H1 (cell line): ENCODE measurements around the gene TMEM92. TPM values are rescaled to one million over a fixed set of nuclear protein-coding genes. Genes with fewer than 3 reads are reported as not detected.

Source experiments
- CTCF ChIA-PET: fragments of 300-600 bp; sonication (Branson Sonifier 250); formaldehyde crosslinking; loops from one replicate; lab custom pipeline; 2021; ENCODE audit not compliant: partially characterized antibody; lab: Charles Lee
- POLR2A ChIA-PET: fragments of 300-600 bp; sonication (Branson Sonifier 250); formaldehyde crosslinking; loops from one replicate; lab custom pipeline; 2021; ENCODE audit warnings: inconsistent platforms; ENCODE audit not compliant: partially characterized antibody; lab: Charles Lee
- DNase-seq, 2 experiments: peaks; one replicate each; pipeline versions ENCODE4 v3.0.0 to v3.0.0-alpha.2; 2010 to 2022; ENCODE audit warnings: low spot score in 2 of 2, low read depth in 1 of 2, mixed read lengths in 1 of 2
- FAIRE-seq: peaks from 2 replicates; lab custom pipeline; 2011; peaks lifted over from hg19 to GRCh38; lab: Jason Lieb, UNC
- H2AFZ ChIP-seq: 2 replicates; pipeline ENCODE4 v1.8.1; 2012; ENCODE audit warnings: low read length, inconsistent platforms
- H2AK5ac ChIP-seq: 2 replicates; pipeline ENCODE4 v1.6.1; 2013; ENCODE audit warnings: low read depth, low read length
- H2BK120ac ChIP-seq: replicated peaks from 2 replicates; pipeline ENCODE3; 2013; ENCODE audit warnings: low read depth, low read length, inconsistent platforms
- H2BK12ac ChIP-seq: 2 replicates; pipeline ENCODE4 v1.6.1; 2013; ENCODE audit warnings: low read depth, low read length
- H2BK15ac ChIP-seq: 2 replicates; pipeline ENCODE4 v1.6.1; 2013; ENCODE audit warnings: low read length
- H2BK20ac ChIP-seq: 2 replicates; pipeline ENCODE4 v1.6.1; 2013; ENCODE audit warnings: low read length
- H2BK5ac ChIP-seq: 2 replicates; pipeline ENCODE4 v1.6.1; 2013; ENCODE audit warnings: low read depth, low read length
- H3K14ac ChIP-seq: 2 replicates; pipeline ENCODE4 v1.6.1; 2013; ENCODE audit warnings: inconsistent platforms; ENCODE audit not compliant: insufficient read length
- H3K18ac ChIP-seq: 2 replicates; pipeline ENCODE4 v1.6.1; 2013; ENCODE audit warnings: low read length; ENCODE audit errors: extremely low read depth
- H3K23ac ChIP-seq: 2 replicates; pipeline ENCODE4 v1.6.1; 2013; ENCODE audit warnings: inconsistent platforms; ENCODE audit not compliant: insufficient read length
- H3K23me2 ChIP-seq: 2 replicates; pipeline ENCODE4 v1.6.1; 2013; ENCODE audit warnings: low read depth, low read length
- H3K27ac ChIP-seq: 2 replicates; pipeline ENCODE4 v1.6.1; 2011; ENCODE audit warnings: low read depth, low read length, inconsistent platforms
- H3K27me3 ChIP-seq, 4 experiments: replicated peaks in 1 of 4; 1 replicate in 1 of 4; 2 replicates in 3 of 4; pipeline versions ENCODE4 v1.6.1 to v1.8.1; 2011 to 2013; ENCODE audit warnings: low read length in 3 of 4, mild to moderate bottlenecking in 3 of 4, inconsistent platforms in 2 of 4, mixed read lengths in 2 of 4, moderate library complexity in 1 of 4; ENCODE audit not compliant: control insufficient read depth in 3 of 4, insufficient read depth in 3 of 4; ENCODE audit errors: extremely low read depth in 1 of 4
- H3K36me3 ChIP-seq, 4 experiments: 2 replicates each; pipeline versions ENCODE4 v1.6.1 to v1.8.1; 2011 to 2013; ENCODE audit warnings: mild to moderate bottlenecking in 4 of 4, low read length in 3 of 4, moderate library complexity in 2 of 4, control low read depth in 1 of 4, inconsistent platforms in 1 of 4; ENCODE audit not compliant: insufficient read depth in 4 of 4, control insufficient read depth in 2 of 4
- H3K4ac ChIP-seq: replicated peaks from 2 replicates; pipeline ENCODE3; 2013; ENCODE audit warnings: low read length, low read depth, mixed read lengths, inconsistent platforms; ENCODE audit not compliant: insufficient read length
- H3K4me1 ChIP-seq, 4 experiments: replicated peaks in 1 of 4; 1 replicate in 1 of 4; 2 replicates in 3 of 4; pipeline versions ENCODE4 v1.6.1 to v1.8.1; 2011 to 2013; ENCODE audit warnings: low read length in 3 of 4, inconsistent platforms in 2 of 4, mixed read lengths in 1 of 4; ENCODE audit not compliant: insufficient read depth in 4 of 4, control insufficient read depth in 3 of 4
- H3K4me2 ChIP-seq, 2 experiments: 2 replicates each; pipeline versions ENCODE4 v1.6.1 to v1.8.1; 2011 to 2013; ENCODE audit warnings: low read depth in 2 of 2, low read length in 2 of 2, control low read depth in 1 of 2, inconsistent platforms in 1 of 2, mild to moderate bottlenecking in 1 of 2; ENCODE audit not compliant: insufficient read depth in 1 of 2
- H3K4me3 ChIP-seq, 4 experiments: fragments of 200-600, 300-600 bp in 1 of 4; sonication (generic), shearing (Covaris generic), sonication (Bioruptor Twin) in 1 of 4; 2 replicates each; pipeline versions ENCODE4 v1.5.1 to v1.8.1; 2011 to 2016; ENCODE audit warnings: low read length in 4 of 4, low read depth in 3 of 4, control low read depth in 2 of 4, inconsistent platforms in 2 of 4, mild to moderate bottlenecking in 2 of 4, mixed read lengths in 1 of 4, moderate library complexity in 1 of 4; ENCODE audit not compliant: insufficient read depth in 2 of 4; ENCODE audit errors: extremely low read depth in 1 of 4
- H3K56ac ChIP-seq: replicated peaks from 2 replicates; pipeline ENCODE3; 2013; ENCODE audit warnings: low read depth, mild to moderate bottlenecking, mixed read lengths, low read length, inconsistent platforms; ENCODE audit not compliant: insufficient read length
- H3K79me1 ChIP-seq: 2 replicates; pipeline ENCODE4 v1.6.1; 2013; ENCODE audit warnings: low read depth, low read length, control low read depth
- H3K79me2 ChIP-seq, 2 experiments: 2 replicates each; pipeline versions ENCODE4 v1.6.1 to v1.8.1; 2012 to 2013; ENCODE audit warnings: low read length in 2 of 2, mild to moderate bottlenecking in 2 of 2, inconsistent platforms in 1 of 2; ENCODE audit not compliant: insufficient read depth in 2 of 2, control insufficient read depth in 1 of 2
- H3K9ac ChIP-seq, 4 experiments: replicated peaks in 1 of 4; 1 replicate in 1 of 4; 2 replicates in 3 of 4; pipeline versions ENCODE4 v1.6.1 to v1.8.1; 2011 to 2013; ENCODE audit warnings: low read depth in 3 of 4, low read length in 3 of 4, control low read depth in 2 of 4, mild to moderate bottlenecking in 2 of 4, moderate library complexity in 2 of 4, inconsistent platforms in 1 of 4; ENCODE audit errors: extremely low read depth in 1 of 4
- H3K9me3 ChIP-seq, 2 experiments: 2 replicates each; pipeline versions ENCODE4 v1.6.1 to v1.8.1; 2012 to 2013; ENCODE audit warnings: mild to moderate bottlenecking in 2 of 2, moderate library complexity in 2 of 2, control low read depth in 1 of 2, inconsistent platforms in 1 of 2, low read depth in 1 of 2, low read length in 1 of 2, mixed read lengths in 1 of 2; ENCODE audit not compliant: insufficient read depth in 2 of 2
- H4K20me1 ChIP-seq, 2 experiments: replicated peaks in 1 of 2; 2 replicates each; pipeline versions ENCODE3 to v1.8.1; 2011 to 2013; ENCODE audit warnings: inconsistent platforms in 2 of 2, low read length in 2 of 2, mild to moderate bottlenecking in 1 of 2; ENCODE audit not compliant: insufficient read depth in 2 of 2, control insufficient read depth in 1 of 2
- H4K5ac ChIP-seq: 2 replicates; pipeline ENCODE4 v1.6.1; 2013; ENCODE audit warnings: low read length, low read depth, mixed read lengths, inconsistent platforms; ENCODE audit not compliant: insufficient read length
- H4K8ac ChIP-seq: 2 replicates; pipeline ENCODE4 v1.8.0; 2013; ENCODE audit warnings: mild to moderate bottlenecking, moderate library complexity, low read length, inconsistent platforms; ENCODE audit not compliant: insufficient read depth; ENCODE audit errors: extremely low read depth
- H4K91ac ChIP-seq: replicated peaks from 2 replicates; pipeline ENCODE3; 2013; ENCODE audit warnings: low read length, mixed read lengths, inconsistent platforms; ENCODE audit not compliant: insufficient read length
- HDAC6 ChIP-seq: IDR thresholded peaks from one replicate; pipeline ENCODE4 v1.7.1; 2012; ENCODE audit warnings: low read depth, mild to moderate bottlenecking, inconsistent platforms, low read length, moderate library complexity
- NANOG ChIP-seq: IDR thresholded peaks from 2 replicates; pipeline ENCODE4 v1.6.1; 2011; ENCODE audit warnings: low read length, low read depth, mild to moderate bottlenecking, inconsistent platforms; ENCODE audit not compliant: insufficient read depth, poor library complexity, severe bottlenecking
- RBBP5 ChIP-seq: IDR thresholded peaks from 2 replicates; pipeline ENCODE4 v1.7.1; 2012; ENCODE audit warnings: low read depth, mild to moderate bottlenecking, inconsistent platforms, low read length, moderate library complexity, borderline replicate concordance
- RFX5 ChIP-seq: IDR thresholded peaks from 2 replicates; pipeline ENCODE4 v1.6.1; 2011; ENCODE audit warnings: low read depth, low read length, improper control_type of control experiment, borderline replicate concordance
- RNF2 ChIP-seq: fragments of 200-900, 300-1000 bp; sonication (generic); IDR thresholded peaks from 2 replicates; pipeline ENCODE4 v1.7.1; 2016; ENCODE audit warnings: borderline replicate concordance, low read depth, mild to moderate bottlenecking, antibody characterized with exemption, low read length; ENCODE audit not compliant: poor library complexity, severe bottlenecking; ENCODE audit errors: missing control alignments
- SIRT6 ChIP-seq: IDR thresholded peaks from one replicate; pipeline ENCODE4 v1.7.1; 2012; ENCODE audit warnings: low read length, inconsistent platforms
- SIX5 ChIP-seq: IDR thresholded peaks from 2 replicates; pipeline ENCODE4 v1.6.1; 2011; ENCODE audit warnings: mild to moderate bottlenecking, low read depth, low read length
- SUZ12 ChIP-seq: fragments of 200-600 bp; sonication (generic); IDR thresholded peaks from 2 replicates; pipeline ENCODE4 v1.6.1; 2012; ENCODE audit warnings: mild to moderate bottlenecking, inconsistent platforms, low read length, moderate library complexity, mixed read lengths
- TAF7 ChIP-seq: optimal IDR thresholded peaks from 2 replicates; pipeline ENCODE3; 2011; ENCODE audit warnings: low read depth, mild to moderate bottlenecking, inconsistent platforms, low read length, moderate library complexity, borderline replicate concordance
- USF2 ChIP-seq: IDR thresholded peaks from 2 replicates; pipeline ENCODE4 v1.6.1; 2011; ENCODE audit warnings: low read length, improper control_type of control experiment
- WGBS, 2 experiments: shearing (Covaris generic) in 1 of 2; methylation state at CpG; one replicate each; pipeline versions ENCODE4 v1.1.6 to v1.1.7; 2013 to 2015; ENCODE audit warnings: low lambda C conversion rate in 2 of 2, mixed read lengths in 2 of 2, inconsistent platforms in 1 of 2, low coverage in 1 of 2, missing lambda C conversion rate in 1 of 2; ENCODE audit not compliant: insufficient replicate concordance in 2 of 2, insufficient coverage in 1 of 2, insufficient read length in 1 of 2; ENCODE audit errors: extremely low coverage in 1 of 2, missing lambda C conversion rate in 1 of 2; 5-methylcytosine and 5-hydroxymethylcytosine counted together
- polyA plus RNA-seq, 7 experiments: library from polyadenylated mRNA; depleted of rRNA in 3 of 7; stranded (reverse) in 5 of 7; unstranded in 2 of 7; fragments of >200 nt in 5 of 7; fragments of 200-250 nt in 2 of 7; gene quantifications; 1 replicate in 5 of 7; 2 replicates in 1 of 7; 4 replicates in 1 of 7; pipeline versions ENCODE4 v1.2.1 to v1.2.3, GENCODE V29; 2011 to 2013; ENCODE audit warnings: missing spikeins in 2 of 7, mixed read lengths in 2 of 7
- total RNA-seq: library from RNA; stranded (reverse); fragmentation: NEBNext Ultra II Directional; extraction: Animal tissue kit (Norgen Biotek cat#: 25700); gene quantifications from 2 replicates; pipeline ENCODE4 v1.2.1, GENCODE V29; 2021
- TF ChIP-seq, protein P1 (sequence below): IDR thresholded peaks from 2 replicates; pipeline ENCODE4 v1.6.1; 2012; ENCODE audit warnings: low read length, inconsistent platforms

Gene TMEM92
- total and polyA plus RNA-seq, 2 of the 8 experiments (the other 6 are each of a cell fraction or from before 2014, with no cell fraction given): 11.9 to 24.8 TPM

DNA sequence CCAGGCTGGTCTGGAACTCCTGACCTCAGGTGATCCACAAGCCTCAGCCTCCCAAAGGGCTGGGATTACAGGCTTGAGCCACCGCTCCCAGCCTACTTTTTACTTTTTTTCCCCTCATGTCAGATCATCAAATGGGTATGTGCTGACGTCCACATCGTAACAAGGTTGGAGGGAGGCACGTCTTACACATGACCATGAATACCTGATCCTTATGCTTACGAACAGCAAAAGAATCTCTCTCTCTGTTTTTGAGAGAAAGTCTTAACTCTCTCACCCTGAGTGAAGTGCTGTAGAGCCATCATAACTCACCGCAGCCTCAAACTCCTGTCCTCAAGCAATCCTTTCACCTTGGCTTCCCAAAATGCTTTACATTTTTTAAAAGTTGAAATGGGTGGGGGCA is 29.5 kb upstream of the TMEM92 start:
- DNase-seq (no peak), FAIRE-seq (no peak)
- Histone ChIP-seq H3K4ac (no peak overlapping the region), H2BK15ac (no peak overlapping the region), H3K79me2 (no peaks in the 10 kb centered on the region), H3K4me3 (no peak overlapping the region), H2BK120ac (no peak overlapping the region), H3K4me2 (no peak overlapping the region), H3K56ac (no peak overlapping the region), H3K27me3 (no peaks in the 10 kb centered on the region), H3K79me1 (no peaks in the 10 kb centered on the region), H4K20me1 (no peaks in the 10 kb centered on the region), H3K18ac (no peak overlapping the region), H3K9me3 (no peaks in the 10 kb centered on the region), H4K8ac (no peak overlapping the region), H3K23me2 (no peaks in the 10 kb centered on the region), H4K5ac (no peak overlapping the region), H3K14ac (no peak overlapping the region), H2AFZ (no peak overlapping the region), H4K91ac (no peak overlapping the region), H3K23ac (no peak overlapping the region), H2BK20ac (no peak overlapping the region), H2BK5ac (no peak overlapping the region), H2AK5ac (no peak overlapping the region), H3K9ac (no peak overlapping the region), H3K4me1 (no peaks in the 10 kb centered on the region), H3K27ac (no peak overlapping the region), H2BK12ac (no peak overlapping the region), H3K36me3 (no peaks in the 10 kb centered on the region)
- POLR2A ChIA-PET: interaction anchor here (1.1 kb wide), 1 partner anchor 21 kb away, joined by 4 read pairs; no protein-coding TSS in a partner anchor
- WGBS, 2 experiments: 91% methylated on average over 6 of the region's 6 CpGs; no CpG with 5 or more reads in 1 of the 2 experiments
- CTCF ChIA-PET: interaction anchor here (0.9 to 1.2 kb wide), 2 partner anchors 13 to 25 kb away, joined by 3 read pairs; no protein-coding TSS in a partner anchor
- TF ChIP-seq RNF2: no peak
- TF ChIP-seq SIRT6: no peak
- no peak for TF ChIP-seq HDAC6
- TF ChIP-seq, protein P1, sequence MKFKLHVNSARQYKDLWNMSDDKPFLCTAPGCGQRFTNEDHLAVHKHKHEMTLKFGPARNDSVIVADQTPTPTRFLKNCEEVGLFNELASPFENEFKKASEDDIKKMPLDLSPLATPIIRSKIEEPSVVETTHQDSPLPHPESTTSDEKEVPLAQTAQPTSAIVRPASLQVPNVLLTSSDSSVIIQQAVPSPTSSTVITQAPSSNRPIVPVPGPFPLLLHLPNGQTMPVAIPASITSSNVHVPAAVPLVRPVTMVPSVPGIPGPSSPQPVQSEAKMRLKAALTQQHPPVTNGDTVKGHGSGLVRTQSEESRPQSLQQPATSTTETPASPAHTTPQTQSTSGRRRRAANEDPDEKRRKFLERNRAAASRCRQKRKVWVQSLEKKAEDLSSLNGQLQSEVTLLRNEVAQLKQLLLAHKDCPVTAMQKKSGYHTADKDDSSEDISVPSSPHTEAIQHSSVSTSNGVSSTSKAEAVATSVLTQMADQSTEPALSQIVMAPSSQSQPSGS: no peak
- no peak for TF ChIP-seq TAF7
- TF ChIP-seq USF2: no peak
- TF ChIP-seq SIX5: no peak
- TF ChIP-seq RBBP5: no peak
- no peak for TF ChIP-seq SUZ12
- TF ChIP-seq NANOG: no peak
- no peak for TF ChIP-seq RFX5
